T-helper 22 cell (primary cell): ENCODE measurements around the gene HTR3E.
"Not testable (repeated sequence)": the region's sequence is repeated elsewhere in the genome, so short reads cannot be mapped to it uniquely, and the experiment has no call there.

Experiments
- DNase-seq: peaks from one replicate; pipeline ENCODE4 v3.0.0-alpha.2; 2020; ENCODE audit warnings: low read depth

HTR3E gene

DNA sequence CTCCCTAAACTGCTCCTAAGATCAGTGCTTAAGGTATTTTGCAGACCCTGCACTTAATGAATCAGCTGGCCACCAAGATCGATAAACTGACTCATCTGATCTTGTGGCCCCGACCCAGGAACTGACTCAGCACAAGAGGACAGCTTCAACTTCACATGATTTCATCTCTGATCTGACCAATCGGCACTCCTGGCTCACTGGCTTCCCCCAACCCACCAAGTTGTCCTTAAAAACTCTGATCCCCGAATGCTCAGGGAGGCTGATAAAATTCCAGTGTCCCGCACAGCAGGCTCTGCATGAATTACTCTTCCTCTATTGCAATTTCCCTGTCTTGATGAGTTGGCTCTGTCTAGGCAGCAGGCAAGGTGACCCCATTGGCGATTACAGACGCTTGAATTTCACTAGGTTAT is 13.5 kb downstream of the HTR3E start:
- DNase-seq, result no peak

DNA sequence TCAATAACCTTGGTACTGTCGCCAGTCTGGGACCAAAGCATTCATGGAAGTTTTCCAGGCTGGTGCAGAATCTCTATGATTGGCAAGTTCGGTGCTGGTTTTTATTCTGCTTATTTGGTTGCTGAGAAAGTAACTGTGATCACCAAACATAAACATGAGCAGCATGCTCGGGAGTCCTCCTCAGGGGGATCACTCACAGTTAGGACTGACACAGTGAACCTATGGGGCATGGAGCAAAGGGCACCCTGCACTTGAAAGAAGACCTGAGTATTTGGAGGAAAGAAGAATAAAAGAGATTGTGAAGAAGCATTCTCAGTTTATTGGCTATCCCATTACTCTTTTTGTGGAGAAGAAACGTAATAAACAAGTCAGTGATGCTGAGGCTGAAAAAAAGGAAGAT is 19.2 kb downstream of the HTR3E start:
- no peak for DNase-seq

DNA sequence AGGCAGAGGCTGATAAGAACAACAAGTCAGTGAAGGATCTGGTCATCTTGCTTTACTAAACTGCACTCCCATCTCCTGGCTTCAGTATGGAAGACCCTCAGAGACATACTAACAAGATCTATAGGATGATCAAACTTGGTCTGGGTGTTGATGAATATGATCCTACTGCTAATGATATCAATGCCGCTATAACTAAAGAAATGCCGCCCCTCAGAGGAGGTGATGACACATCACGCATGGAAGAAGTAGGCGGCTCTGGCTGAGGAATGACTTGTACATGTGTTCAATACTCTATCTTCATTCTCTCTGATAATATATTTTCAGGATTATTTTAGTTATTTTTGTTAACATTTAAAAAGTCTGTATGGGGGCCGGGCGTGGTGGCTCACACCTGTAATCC is 20.8 kb downstream of the HTR3E start:
- no peak for DNase-seq

DNA sequence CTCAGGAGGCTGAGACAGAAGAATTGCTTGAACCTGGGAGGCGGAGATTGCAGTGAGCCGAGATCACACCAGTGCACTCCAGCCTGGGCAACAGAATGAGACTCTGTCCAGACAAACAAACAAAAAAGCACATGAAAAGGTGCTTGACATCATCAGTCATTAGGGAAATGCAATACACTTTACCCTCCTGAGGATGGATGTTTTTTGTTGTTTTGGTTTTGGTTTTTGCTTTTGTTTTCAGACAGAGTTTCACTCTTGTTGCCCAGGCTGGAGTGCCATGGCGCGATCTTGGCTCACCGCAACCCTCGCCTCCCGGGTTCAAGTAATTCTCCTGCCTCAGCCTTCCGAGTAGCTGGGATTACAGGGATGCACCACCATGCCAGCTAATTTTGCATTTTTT is 24.2 kb downstream of the HTR3E start:
- not testable (repeated sequence) for DNase-seq

DNA sequence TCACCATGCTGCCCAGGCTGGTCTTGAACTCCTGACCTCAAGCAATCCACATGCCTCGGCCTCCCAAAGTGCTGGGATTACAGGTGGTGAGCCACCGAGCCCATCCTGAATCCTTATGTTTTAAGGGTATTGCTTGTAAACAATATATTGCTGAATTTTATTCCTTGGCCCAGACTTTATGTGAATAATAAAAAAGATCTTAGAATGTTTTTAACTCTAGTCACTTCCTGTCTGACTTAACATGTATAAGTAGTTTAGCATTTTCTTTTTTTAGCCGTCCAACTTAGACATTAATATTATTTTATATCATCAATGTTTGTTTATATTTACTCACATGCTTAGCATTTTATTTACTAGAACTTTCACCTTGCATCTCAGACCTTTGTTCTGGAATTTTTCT is 29.1 kb downstream of the HTR3E start:
- DNase-seq, result no peak

DNA sequence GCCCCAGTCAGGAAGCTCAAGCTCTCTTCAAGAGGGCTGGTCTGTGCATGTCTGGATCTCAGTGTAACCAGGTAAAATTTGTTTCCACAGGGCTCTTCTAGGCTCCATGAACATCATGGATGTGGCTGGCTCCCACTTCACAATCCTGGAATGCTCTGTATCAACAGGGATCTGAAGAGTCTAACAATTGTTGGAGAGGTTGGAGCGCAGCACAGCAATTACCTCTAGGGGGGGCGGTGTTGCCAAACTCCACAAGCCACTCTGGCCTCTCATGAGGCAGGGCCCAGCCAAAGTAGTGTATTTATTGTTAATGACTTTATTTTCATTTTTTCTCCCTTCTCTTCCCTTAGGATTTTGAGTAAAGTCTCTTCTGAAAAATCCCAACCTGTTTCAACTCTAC is 32.1 kb downstream of the HTR3E start:
- DNase-seq, result no peak

DNA sequence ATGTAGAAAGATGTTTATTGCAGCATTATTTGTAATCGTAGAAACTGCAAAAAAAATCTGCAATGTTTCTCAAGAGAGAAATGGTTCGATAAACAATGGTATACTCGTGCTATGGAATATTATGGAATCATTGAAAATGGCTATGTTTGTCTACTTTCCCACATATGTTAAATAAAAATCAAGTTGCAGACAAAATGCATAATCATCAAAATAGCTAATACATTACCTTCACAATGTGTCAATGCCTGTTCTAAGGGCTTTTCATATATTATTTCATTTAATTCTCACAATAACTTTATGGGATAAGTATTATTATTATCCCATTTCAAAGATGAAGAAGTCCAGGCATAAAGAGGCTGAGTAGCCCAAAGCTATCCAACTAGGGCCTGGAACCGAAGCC is 36.1 kb downstream of the HTR3E start:
- no peak for DNase-seq

DNA sequence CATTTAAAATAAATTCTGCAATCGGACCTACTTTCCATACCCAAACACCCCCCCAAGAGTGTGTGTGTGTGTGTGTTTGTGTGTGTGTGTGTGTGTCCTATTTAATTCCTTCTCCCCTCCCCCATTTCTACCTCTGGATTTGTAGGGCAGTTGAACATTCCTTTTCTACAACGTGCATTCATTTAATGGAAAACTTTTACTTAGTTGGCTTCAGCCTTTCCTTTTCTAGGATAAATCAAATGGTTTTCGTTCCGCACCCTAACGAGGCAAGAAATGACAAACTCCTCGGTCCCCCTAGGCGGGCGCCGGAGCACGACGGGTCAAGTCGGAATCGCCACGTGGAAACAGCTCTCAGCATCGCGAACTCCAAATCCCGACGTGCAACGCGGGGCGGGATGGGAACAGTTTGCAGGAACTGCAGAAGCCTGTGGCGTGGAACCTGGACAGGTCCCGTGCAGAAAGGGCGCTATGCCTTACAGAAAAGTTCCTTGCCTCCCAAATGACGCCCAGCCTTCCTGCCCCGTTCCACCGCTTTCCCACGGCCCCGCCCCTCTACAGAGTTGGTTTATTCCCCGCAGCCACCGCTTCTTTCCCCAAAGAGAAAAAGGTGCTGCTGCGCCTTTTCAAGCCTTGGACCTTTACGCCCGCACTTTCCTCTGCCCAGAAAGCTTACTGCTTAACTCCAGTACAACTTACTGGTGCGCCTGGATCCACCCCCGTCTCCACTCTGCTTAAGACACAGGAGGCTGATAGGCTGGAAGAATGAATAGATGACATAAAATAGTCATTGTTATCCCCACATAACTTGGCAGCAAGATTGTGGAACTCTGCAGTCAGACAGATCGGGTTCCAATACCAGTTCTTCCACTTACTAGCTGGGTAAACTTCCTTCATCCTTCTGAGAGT is 37.2 kb downstream of the HTR3E start:
- DNase-seq, result peak; percentile 17

DNA sequence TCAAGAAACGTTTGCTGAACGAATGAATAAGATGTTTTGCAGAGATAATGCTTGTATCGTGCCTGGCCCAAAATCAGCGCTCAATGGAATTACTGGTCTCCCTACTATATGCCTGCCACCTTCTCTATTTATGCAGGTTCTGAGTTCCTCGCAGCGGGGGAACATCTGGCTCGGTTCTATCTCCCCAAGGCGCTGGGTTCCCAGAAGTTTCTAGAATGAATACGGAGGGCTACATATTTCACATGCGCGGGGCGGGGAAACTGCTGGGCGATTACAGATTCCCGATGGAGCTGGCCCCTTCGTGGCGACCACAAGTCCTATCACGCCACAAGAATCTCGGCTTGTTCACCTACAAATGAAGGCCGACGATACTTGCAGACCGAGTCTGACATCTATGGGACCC is 37.9 kb downstream of the HTR3E start:
- no peak for DNase-seq

DNA sequence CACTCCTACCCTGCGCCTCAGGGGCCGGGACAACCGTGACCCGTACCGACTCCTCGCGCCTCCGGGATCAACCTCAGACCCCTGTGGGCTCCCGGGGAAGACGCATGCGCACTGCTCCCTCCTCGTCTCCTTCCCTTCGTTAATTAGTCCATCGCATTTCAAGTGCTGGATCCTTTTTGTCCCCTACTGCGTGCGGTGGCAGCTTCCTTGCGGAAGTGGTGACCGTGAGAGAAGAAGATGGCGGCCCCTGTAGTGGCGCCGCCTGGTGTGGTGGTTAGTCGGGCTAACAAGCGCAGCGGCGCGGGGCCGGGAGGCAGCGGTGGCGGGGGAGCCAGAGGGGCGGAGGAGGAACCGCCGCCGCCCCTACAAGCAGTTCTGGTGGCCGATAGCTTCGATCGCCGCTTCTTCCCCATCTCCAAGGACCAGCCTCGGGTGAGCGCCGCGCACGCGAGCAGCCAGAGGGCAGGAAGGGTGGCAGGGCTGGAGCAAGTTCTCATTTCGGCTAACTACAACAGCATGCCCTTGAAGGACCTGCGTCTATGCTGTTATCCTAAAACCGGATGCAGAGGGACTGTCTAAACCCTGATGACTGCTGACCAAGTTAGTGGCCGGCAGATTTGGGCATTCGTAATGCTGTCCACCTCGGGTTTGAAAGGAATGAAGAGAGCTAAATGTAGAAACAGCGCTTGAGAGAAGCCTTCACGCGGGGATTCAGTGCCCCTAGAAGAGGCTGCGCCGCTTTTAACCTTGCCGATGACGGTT is 38.5 kb downstream of the HTR3E start, which contains the start of gene EIF2B5:
TSS of gene EIF2B5 (plus strand) at position 210 of the 762 bp plus-strand sequence. CDS start at position 238, 28 bp downstream.
- DNase-seq, result peak; percentile 83

DNA sequence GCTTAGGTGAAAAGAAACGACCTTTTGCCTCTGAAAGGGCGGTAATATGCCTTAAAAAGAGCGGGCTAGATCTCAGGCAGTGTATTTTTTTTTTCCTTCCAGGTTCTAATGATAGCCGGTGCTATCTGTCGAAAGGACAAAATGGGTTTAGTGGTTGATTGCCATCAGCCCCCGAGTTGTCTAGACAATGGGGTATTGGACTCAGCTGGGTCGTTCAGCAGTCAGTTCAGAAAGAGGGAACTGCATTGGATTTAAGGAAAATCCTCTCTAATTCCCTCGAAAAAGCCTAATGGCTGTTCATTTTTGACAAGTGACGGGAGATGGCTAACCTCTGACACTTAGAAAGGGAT is 39.0 kb downstream of the HTR3E start:
- DNase-seq, result no peak

DNA sequence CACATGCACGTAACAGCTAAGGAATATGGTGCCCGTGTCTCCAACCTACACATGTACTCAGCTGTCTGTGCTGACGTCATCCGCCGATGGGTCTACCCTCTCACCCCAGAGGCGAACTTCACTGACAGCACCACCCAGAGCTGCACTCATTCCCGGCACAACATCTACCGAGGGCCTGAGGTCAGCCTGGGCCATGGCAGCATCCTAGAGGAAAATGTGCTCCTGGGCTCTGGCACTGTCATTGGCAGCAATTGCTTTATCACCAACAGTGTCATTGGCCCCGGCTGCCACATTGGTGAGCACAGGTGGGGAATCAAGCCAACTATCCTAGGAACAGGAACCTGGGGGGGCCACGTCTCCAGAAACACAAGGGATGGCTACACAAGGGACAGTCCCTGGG is 43.6 kb downstream of the HTR3E start:
- DNase-seq, result no peak

DNA sequence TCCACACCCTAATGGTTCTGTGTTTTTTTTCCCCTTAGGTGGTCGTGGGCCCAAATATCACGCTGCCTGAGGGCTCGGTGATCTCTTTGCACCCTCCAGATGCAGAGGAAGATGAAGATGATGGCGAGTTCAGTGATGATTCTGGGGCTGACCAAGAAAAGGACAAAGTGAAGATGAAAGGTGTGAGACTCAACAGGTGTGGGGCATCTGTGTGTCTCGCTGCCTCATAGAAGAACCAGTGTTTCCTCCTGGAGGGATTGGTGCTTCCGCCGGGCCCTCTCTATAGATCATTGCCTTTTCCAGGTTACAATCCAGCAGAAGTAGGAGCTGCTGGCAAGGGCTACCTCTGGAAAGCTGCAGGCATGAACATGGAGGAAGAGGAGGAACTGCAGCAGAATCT is 45.3 kb downstream of the HTR3E start:
- no peak for DNase-seq

DNA sequence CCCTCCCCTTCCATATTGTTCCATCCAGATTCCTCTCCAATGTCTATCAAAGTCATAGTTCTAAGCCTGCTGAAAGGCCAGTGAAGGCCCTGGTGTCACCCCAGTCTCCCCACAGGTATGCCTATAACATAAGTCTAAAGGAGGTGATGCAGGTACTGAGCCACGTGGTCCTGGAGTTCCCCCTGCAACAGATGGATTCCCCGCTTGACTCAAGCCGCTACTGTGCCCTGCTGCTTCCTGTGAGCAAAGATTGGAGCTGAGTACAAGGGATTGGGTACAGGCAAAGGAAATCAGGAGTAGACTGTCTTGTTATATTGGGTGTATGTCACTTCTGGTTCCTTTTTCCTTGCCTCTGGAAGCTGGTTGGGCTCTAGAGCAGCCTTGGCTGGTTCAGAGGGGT is 46.5 kb downstream of the HTR3E start:
- DNase-seq, result no peak

DNA sequence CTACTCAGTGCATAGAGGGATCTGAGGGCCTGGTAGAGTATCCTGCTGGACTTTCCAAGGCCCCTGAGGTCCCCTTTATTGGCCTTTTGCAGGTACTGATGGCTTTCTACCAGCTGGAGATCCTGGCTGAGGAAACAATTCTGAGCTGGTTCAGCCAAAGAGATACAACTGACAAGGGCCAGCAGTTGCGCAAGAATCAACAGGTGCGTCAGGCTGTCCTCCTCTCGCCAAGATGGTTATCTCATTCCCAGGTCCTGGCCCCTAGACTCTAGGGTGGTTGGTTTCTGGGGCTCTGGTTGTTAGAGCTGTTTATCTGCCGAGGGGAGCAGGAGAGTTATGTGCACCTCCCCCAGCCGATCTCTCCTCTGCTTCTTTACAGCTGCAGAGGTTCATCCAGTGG is 47.6 kb downstream of the HTR3E start:
- no peak for DNase-seq

DNA sequence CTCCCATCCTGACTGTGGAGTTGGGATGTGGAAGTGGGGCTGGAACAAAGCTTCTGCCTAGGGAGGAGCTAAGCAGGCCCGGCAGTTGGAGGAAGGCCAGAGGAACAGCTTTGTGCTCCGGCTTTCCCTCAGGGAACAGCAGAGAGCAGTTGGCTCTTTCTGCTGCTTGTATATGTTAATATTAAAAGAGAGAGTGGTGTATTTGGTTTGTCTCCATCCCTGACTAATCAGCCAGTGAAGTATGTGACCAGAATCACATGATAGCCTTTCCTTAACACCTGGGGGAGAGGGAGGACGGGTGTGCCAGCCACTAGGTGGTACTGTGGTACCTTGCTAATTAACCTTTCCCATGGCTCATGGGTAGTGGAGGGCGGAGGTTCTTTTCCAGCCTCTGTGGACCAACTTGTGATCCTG is 48.3 kb downstream of the HTR3E start:
- DNase-seq, result no peak

DNA sequence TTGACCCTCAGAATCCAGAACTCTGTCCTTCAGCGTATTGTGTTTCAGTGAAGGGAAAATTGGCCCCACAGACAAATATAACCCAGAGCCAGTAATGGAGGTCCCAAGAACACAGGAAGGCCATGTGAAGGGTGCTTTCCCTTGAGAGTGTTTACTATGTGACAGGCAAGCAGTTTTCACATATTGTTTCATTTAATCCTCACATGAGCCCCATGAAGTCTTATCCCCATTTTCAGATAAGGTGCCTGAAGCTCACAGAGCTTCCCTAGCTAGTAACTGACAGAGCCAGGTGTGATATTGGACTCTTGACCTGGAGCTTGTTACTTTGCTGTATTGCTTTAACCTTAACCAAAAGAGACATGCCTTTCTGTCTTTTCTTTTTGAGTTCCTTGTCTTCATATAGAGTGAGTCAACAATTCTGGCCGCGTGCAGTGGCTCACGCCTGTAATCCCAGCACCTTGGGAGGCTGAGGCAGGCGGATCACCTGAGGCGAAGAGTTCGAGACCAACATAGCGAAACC is 48.9 kb downstream of the HTR3E start:
- DNase-seq, result no peak

DNA sequence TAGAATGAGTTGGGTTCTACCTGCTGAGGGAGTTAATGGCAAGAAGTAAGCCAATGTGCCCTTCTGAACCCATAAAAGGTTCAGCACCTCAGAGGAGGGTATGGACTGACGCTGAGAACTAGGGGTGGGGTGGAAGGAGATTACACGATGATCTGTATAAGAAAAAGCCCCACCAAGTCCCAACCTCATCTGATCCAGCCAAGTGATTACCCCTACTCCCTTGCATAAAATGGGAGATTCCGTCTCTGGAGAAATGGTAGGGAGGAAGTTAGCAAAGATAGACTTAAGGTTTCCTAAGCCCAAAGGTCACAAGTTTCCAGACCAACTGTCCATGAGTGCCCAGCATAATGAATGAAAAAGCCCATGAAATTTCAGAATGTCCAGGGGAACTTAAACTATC is 51.2 kb downstream of the HTR3E start:
- DNase-seq, result no peak

DNA sequence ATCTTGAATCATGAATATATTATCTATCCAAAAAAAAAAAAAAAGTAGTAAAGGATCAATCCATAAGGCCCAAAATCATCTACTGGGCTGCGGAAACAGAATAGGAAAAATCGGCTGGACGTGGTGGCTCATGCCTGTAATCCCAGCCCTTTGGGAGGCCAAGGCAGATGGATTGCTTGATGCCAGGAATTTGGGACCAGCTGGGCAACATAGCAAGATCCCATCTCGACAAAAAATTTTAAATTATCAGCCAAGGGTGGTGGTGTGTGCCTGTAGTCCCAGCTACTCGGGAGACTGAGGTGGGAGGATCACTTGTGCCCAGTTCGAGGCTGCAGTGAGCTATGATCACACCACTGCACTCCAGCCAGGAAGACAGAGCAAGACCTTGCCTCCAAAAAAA is 52.3 kb downstream of the HTR3E start:
- no peak for DNase-seq

DNA sequence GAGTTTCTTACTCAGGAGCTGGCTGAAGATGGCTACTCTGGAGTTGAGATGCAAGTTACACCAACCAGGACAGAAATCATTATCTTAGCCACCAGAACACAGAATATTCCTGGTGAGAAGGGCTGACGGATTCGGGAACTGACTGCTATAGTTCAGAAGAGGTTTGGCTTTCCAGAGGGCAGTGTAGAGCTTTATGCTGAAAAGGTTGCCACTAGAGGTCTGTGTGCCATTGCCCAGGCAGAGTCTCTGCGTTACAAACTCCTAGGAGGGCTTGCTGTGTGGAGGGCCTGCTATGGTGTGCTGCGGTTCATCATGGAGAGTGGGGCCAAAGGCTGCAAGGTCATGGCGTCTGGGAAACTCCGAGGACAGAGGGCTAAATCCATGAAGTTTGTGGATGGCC is 52.9 kb downstream of the HTR3E start:
- not testable (repeated sequence) for DNase-seq

DNA sequence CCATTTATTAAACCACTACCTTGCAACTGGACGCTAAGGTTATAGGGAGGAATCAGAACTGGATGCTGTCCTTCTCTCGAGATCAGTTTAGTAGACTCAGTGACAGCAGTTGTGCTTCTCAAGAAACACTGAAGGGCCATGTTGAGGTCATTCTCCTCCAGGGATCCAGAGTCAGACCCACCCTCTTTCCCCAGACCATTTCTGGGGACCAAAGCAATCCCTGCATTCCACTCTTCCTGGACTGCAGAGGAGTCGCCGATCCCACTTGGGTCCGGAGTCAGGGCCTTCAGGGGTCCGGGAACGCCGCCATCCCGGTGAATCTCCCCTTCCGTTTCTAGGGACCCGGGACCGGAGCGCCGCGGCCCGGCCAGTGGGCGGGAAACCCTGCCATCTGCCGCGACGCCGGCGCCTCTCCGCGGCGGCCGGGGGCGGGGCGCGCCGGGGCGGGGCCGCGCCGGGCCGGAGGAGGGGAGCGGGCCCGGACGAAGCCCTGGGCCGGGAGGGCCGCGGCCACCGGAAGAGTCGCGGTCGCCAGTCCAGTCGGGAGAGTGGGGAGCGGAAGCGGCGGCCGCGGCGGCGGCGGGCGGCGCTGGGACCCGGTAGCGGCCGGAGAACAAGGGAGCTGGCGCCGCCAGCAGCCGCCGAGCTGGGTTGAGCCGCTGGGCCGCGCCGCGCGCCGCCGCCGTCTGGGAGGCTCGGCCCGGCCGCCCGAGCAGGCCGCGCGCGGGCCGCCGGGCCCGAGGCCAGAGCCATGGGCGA is 58.2 kb downstream of the HTR3E start, which contains the start of gene DVL3:
TSS of gene DVL3 (plus strand) at position 493 of the 759 bp plus-strand sequence. CDS start at position 752, 259 bp downstream.
- peak; percentile 17 for DNase-seq
